HEK293T (cell line): ENCODE measurements around the gene CELF1.

ENCODE experiments used
- ARNT ChIP-seq: fragments of 450-650 bp; IDR thresholded peaks from 2 replicates; pipeline ENCODE4 v1.6.1; 2017; ENCODE audit warnings: mild to moderate bottlenecking
- BHLHE40 ChIP-seq: fragments of 450-650 bp; IDR thresholded peaks from 2 replicates; pipeline ENCODE4 v1.6.1; 2016; ENCODE audit warnings: mild to moderate bottlenecking, moderate library complexity, borderline replicate concordance
- FOXA1 ChIP-seq: fragments of 450-650 bp; IDR thresholded peaks from 2 replicates; pipeline ENCODE4 v1.6.1; 2016; ENCODE audit warnings: mild to moderate bottlenecking
- FOXK2 ChIP-seq: fragments of 450-650 bp; IDR thresholded peaks from 2 replicates; pipeline ENCODE4 v1.6.1; 2016; ENCODE audit warnings: mild to moderate bottlenecking
- FOXM1 ChIP-seq: fragments of 450-650 bp; IDR thresholded peaks from 2 replicates; pipeline ENCODE4 v1.6.1; 2017; ENCODE audit warnings: mild to moderate bottlenecking, borderline replicate concordance
- HDGF ChIP-seq: fragments of 450-650 bp; IDR thresholded peaks from 2 replicates; pipeline ENCODE4 v1.6.1; 2017; ENCODE audit warnings: antibody characterized with exemption, borderline replicate concordance
- L3MBTL2 ChIP-seq: fragments of 450-650 bp; conservative IDR thresholded peaks from 2 replicates; pipeline ENCODE4 v1.6.1; 2016; ENCODE audit warnings: mild to moderate bottlenecking
- LEF1 ChIP-seq: fragments of 450-650 bp; IDR thresholded peaks from 2 replicates; pipeline ENCODE4 v1.6.1; 2017; ENCODE audit warnings: mild to moderate bottlenecking, borderline replicate concordance
- PKNOX1 ChIP-seq: fragments of 450-650 bp; IDR thresholded peaks from 2 replicates; pipeline ENCODE4 v1.6.1; 2016
- SP1 ChIP-seq: fragments of 450-650 bp; IDR thresholded peaks from 2 replicates; pipeline ENCODE4 v1.6.1; 2017
- TARDBP ChIP-seq: fragments of 450-650 bp; IDR thresholded peaks from 2 replicates; pipeline ENCODE4 v1.6.1; 2016
- ZNF384 ChIP-seq: fragments of 450-650 bp; IDR thresholded peaks from 2 replicates; pipeline ENCODE4 v1.6.1; 2016

GRCh38 chr11:47435687-47436086 lies 117.2 kb downstream of the CELF1 start:
- TF ChIP-seq SP1, result no peak
- TF ChIP-seq TARDBP, result no peak
- TF ChIP-seq FOXA1, result no peak
- TF ChIP-seq L3MBTL2, result no peak
- no peak for TF ChIP-seq FOXM1
- no peak for TF ChIP-seq FOXK2
- no peak for TF ChIP-seq ARNT
- no peak for TF ChIP-seq ZNF384
- TF ChIP-seq HDGF, result no peak
- no peak for TF ChIP-seq LEF1
- TF ChIP-seq BHLHE40, result no peak
- no peak for TF ChIP-seq PKNOX1
